Activated CD4-positive, CD25-positive, alpha-beta regulatory T cell treated with anti-CD3 and anti-CD28 coated beads, Interleukin-2, amount 50 U/mL, for 24 hours (primary cell): ENCODE results near the gene FMNL2.
"Not testable (repeated sequence)": the region's sequence is repeated elsewhere in the genome, so short reads cannot be mapped to it uniquely, and the experiment has no call there.

Source experiments
- ATAC-seq, 2 donors: fragments of 150-1000 bp; cut with Tn5 transposase; one replicate each; pipeline ENCODE4 v1.10.0; 2021; ENCODE audit warnings: mild to moderate bottlenecking in 1 of 2, moderate library complexity in 1 of 2

FMNL2 gene

GRCh38 chr2:152499896-152500735 lies 165.1 kb downstream of the FMNL2 start:
- ATAC-seq = no peak

- no peak for ATAC-seq
Observed at GRCh38 chr2:152500772-152501171, 165.8 kb downstream of the FMNL2 start.

- no peak for ATAC-seq
Observed at GRCh38 chr2:152501666-152502065, 166.7 kb downstream of the FMNL2 start.

GRCh38 chr2:152504618-152505017 lies 169.6 kb downstream of the FMNL2 start:
- no peak for ATAC-seq

GRCh38 chr2:152505495-152505906 lies 170.5 kb downstream of the FMNL2 start:
- no peak for ATAC-seq

- no peak for ATAC-seq
Observed at GRCh38 chr2:152506843-152507242, 171.9 kb downstream of the FMNL2 start.

- no peak for ATAC-seq
Observed at GRCh38 chr2:152507907-152508306, 172.9 kb downstream of the FMNL2 start.

GRCh38 chr2:152508446-152508845 lies 173.5 kb downstream of the FMNL2 start:
- ATAC-seq = no peak

- ATAC-seq = no peak
Observed at GRCh38 chr2:152509772-152510491, 175.0 kb downstream of the FMNL2 start.

GRCh38 chr2:152510621-152511020 lies 175.6 kb downstream of the FMNL2 start:
- no peak for ATAC-seq

GRCh38 chr2:152511981-152512380 lies 177.0 kb downstream of the FMNL2 start:
- ATAC-seq = no peak

- ATAC-seq = no peak
Observed at GRCh38 chr2:152513029-152513428, 178.1 kb downstream of the FMNL2 start.

- no peak for ATAC-seq
Observed at GRCh38 chr2:152513681-152514080, 178.7 kb downstream of the FMNL2 start.

GRCh38 chr2:152518034-152518433 lies 183.1 kb downstream of the FMNL2 start:
- ATAC-seq = no peak

- ATAC-seq = no peak
Observed at GRCh38 chr2:152518641-152519580, 183.9 kb downstream of the FMNL2 start.

GRCh38 chr2:152519581-152519952 lies 184.6 kb downstream of the FMNL2 start:
- ATAC-seq = no peak

GRCh38 chr2:152520759-152521158 lies 185.8 kb downstream of the FMNL2 start:
- no peak for ATAC-seq

GRCh38 chr2:152522446-152522845 lies 187.5 kb downstream of the FMNL2 start:
- ATAC-seq = not testable (repeated sequence)

- ATAC-seq = no peak
Observed at GRCh38 chr2:152523091-152523490, 188.1 kb downstream of the FMNL2 start.

- no peak for ATAC-seq
Observed at GRCh38 chr2:152525277-152525838, 190.4 kb downstream of the FMNL2 start.

GRCh38 chr2:152529420-152530115 lies 194.6 kb downstream of the FMNL2 start:
- ATAC-seq = no peak

- no peak for ATAC-seq
Observed at GRCh38 chr2:152532241-152532640, 197.3 kb downstream of the FMNL2 start.
